Activated CD8-positive, alpha-beta memory T cell treated with anti-CD3 and anti-CD28 coated beads for 48 hours (primary cell): ENCODE measurements around the gene FASTK.

ENCODE experiments used
- DNase-seq, 3 experiments: peaks; one replicate each; pipeline ENCODE4 v3.0.0-alpha.2; 2020; ENCODE audit warnings: low read depth in 2 of 3, low spot score in 2 of 3

FASTK gene

GRCh38 chr7:151080522-151081169 lies at the start of gene FASTK:
TSS of gene FASTK (minus strand) at chr7:151080809. CDS start at chr7:151080766, 43 bp downstream.
- DNase-seq = peak; percentile 57 to 75 (median 63)

GRCh38 chr7:151129960-151130591 lies 49.5 kb upstream of the FASTK start:
- no peak for DNase-seq

GRCh38 chr7:151129117-151129959 lies 48.7 kb upstream of the FASTK start:
- DNase-seq = no peak

DNA sequence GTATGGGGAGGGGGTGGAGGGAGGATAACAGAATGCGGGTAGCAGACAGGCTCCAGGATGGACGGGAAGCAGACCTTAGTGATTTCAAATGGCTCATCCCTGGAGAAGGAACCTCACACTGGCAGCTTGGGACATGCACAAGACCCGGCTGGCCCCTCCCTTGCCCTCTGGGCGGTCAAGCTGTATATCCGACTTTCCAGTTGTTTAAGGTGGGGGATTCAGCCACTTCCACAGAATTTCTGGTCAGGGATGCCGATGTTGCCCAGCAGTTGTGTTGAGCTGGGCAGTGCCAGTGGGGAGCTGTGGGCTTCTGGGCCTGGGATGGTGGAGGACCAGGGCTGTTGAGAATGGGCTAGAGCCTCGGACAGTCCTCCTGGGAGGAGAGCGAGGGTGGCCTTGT lies 48.1 kb upstream of the FASTK start:
- no peak for DNase-seq

GRCh38 chr7:151128144-151128543 lies 47.5 kb upstream of the FASTK start:
- DNase-seq = no peak

DNA sequence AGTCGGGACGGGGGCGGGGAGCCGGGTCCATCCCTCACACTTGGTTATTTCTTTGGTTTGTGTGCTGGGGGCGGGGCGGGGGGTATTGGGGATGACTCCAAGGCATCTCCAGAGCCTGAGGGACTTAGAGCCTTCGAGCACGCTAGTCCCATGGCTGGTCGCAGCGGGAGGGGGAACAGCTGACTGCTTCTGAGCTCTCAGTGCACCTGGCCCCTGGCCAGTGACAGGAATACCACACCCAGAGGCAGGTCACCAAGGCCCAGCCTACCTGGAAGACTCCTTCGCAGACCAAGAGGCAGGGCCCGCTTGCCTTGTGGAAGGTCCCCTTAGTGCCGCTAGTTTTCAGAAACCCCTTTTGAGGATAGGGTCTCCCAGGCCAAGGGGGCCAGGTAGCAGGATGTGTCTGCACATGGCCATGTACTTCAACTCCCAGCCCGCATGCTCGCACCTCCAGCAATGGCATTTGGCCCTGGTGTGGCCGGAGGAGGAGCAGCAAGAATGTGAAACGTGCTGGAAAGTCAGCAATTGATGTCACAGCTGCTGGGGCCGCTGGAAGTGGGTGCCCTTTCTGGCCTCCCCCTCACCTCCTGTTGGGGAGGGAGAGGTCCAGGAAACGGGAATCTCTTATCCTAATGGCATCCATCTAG lies 46.0 kb upstream of the FASTK start:
- no peak for DNase-seq

DNA sequence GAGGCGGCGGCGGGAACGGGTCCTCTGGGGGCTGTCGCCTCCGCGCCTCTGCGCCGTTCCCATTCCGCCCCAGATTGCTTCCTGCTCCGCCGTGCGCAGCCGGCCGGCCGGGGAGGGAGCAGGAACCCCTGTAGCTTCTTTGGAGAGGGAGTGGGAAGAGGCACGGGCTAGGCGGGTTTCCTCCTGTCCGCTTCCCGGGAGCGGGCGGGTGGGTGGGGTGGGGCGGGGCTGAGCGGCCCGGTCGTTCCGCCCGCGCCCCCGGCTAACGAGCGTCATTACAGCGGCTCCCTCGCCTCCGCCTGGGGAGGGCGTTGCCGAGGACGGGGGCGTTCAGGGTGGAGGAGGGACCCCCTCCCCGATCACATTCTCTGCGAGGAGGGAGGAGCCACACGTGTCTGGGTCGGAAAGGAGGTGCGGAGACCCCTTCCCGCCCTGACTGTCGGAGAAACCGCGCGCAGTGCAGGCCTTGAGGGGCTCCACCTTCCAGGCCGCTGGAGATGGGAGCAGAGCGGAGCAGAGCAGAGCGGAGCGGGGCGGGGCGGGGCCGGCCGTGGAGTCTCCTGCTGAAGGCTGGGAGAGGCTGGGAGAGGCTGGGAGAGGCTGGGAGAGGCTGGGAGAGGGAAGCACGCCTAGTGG lies 45.4 kb upstream of the FASTK start:
- DNase-seq = no peak

DNA sequence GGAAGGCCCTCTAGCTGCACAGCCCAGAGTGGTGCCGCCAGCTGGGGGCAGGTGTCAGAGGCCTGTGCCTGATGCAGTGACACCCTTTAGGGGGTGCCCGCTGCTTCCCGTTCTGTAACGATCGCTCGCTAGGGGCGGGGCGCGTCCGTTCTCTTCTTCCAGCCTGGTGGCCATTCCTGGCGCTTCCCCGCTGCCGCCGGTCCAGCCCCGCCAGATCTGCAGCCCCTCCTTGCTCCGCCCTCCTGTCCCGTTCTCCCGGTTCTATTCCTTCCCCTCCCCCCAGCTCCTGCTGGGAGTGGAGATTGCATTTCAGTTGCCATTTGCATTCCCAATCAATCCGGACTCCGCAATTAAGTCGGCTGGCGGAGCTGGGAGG lies 44.8 kb upstream of the FASTK start:
- DNase-seq = no peak

- DNase-seq = no peak
Measured at GRCh38 chr7:151124899-151125399, 44.3 kb upstream of the FASTK start.

DNA sequence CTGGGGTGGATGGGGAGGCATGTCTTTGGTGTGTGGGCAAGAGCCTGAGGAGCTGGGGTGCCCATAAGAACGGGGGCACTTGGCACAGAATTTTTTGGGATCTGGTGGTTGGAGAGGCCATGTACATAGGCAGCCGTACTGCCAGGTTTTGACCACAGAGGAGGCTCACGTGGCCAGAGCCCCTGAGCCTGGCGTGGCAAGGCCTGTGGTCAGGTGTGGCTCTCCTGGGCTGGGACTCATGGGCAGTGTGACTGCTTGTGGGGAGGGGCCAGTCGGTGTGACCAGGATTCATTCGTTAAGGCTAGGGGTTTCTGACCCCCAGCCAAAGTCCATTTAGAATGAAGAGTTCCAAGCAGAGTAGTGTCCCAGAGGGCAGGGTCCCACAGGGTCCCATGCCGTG lies 43.9 kb upstream of the FASTK start:
- no peak for DNase-seq

DNA sequence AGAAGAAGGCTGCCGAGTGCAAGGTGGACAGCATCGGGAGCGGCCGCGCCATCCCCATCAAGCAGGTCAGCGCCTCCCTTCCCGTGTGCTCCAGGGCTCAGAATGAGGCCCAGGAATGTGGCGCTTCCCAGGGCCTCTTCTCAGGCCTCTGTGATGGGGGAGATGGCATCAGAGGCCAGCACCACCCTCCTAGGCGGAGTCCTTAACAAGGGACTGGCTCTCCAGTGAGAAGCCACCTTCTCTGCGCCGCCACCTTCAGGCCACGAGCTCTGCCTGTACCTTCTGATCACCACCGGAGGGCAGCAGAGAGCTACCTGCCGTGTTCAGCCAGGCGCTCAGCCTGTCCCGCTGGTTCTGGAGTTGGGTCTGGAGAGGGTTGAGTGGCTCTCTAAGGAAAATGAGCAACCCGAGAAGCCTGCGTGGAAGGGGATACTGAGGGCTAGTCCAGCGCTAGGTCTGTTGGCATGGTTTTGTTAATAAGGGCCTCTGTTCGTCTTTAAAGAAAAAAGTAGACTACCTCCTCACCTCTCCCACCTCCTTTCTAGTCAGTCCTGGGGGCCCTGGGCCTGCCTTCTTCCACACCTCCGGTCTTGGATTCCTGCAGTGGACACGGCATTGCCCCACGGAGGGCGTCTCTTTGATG lies 43.3 kb upstream of the FASTK start:
- peak; percentile 45 to 80 (median 74) for DNase-seq

- DNase-seq = no peak
Measured at GRCh38 chr7:151123158-151123821, 42.7 kb upstream of the FASTK start.

GRCh38 chr7:151122796-151123157 lies 42.2 kb upstream of the FASTK start:
- DNase-seq = no peak

GRCh38 chr7:151122276-151122675 lies 41.7 kb upstream of the FASTK start:
- DNase-seq = no peak

DNA sequence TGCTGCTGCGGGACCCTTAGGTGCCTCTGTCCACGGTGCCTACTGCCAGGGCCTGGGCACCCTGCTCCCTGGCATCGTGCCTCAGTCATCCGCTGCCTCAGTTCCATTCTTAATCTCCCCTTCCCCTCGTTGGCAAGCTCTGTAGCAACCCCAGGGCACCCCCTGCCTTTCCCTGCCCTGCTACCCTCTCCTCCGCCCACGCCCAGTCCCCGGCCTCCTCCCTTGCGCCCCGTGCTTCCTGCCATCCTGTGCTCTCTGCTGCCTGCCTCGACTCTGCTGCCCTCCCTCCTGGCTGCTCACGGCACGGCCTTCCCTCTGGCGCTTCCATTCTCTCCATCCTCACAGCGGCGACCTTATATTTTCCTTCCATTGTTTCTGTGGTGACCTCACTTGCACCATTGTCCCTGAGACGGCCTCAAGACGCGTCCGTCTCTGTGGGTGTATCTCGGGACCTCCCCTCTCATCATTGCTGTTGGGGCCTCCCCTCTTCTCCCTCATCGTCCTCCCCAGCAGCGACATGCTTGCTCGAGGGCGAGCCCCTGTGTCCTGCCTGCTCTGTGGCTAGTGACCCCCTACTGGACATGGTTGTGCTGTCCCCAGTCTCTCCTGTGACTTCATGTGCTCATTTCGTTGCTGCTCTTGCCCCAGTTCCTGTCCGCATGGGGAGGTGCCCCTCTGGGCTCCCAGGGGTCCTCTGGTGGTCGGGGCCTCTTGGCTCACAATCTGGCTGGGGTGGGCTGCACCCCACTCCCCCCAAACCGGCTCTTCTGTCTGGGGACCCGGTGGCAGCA lies 41.0 kb upstream of the FASTK start:
- no peak for DNase-seq

- DNase-seq = no peak
Measured at GRCh38 chr7:151120896-151121295, 40.3 kb upstream of the FASTK start.

- no peak for DNase-seq
Measured at GRCh38 chr7:151119902-151120301, 39.3 kb upstream of the FASTK start.

DNA sequence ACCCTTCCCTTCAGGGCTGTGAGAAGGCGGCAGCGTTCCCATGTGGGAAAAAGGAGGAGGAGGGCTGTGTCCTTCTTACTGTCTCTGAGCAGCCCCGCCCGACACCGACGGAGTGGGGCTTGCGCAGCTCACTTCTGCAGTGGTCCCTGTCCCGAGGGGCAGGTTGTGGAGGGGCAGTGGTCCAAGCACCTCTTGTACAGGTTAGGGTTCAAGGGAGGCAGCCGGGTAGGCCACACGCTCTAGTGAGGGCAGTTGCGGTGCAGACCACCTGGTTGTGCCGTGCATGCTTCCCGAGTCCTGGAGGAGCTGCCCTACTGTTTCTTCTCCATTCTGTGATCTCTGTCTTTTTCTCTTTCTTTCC lies 38.4 kb upstream of the FASTK start:
- DNase-seq = no peak
